GM21825 (cell line): ENCODE measurements around the gene CPNE8.

Experiments used
- ATAC-seq: cut with Tn5 transposase; IDR thresholded peaks from one replicate; pipeline ENCODE4 v1.9.1; 2021; ENCODE audit warnings: mild to moderate bottlenecking, moderate library complexity; ENCODE audit not compliant: unreplicated experiment

CPNE8 gene

DNA sequence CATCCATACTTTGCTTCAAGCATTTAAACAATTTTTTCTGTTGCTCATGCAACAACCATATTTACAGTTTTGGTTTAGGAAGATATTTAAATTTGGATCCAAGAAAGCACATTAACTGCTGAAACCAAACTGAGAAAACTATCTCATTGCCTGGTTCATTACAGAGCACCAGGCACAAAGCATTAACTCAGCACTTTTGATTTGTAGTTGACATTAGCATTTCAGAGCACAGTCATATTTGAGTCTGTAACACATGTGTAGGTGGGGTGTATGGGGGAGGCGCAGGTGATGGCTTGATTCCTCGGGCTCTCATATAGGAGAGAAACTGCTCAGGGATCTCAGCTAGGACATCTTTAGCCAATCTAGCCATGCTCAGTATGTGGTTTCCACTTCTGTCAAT, 251.7 kb downstream of the CPNE8 start:
- no peak for ATAC-seq

GRCh38 chr12:38648813-38649212, 256.6 kb downstream of the CPNE8 start:
- ATAC-seq = no peak

- ATAC-seq = no peak
Observed at GRCh38 chr12:38646146-38646545, 259.2 kb downstream of the CPNE8 start.

- no peak for ATAC-seq
Observed at GRCh38 chr12:38639625-38640024, 265.8 kb downstream of the CPNE8 start.

- no peak for ATAC-seq
Observed at GRCh38 chr12:38638401-38638800, 267.0 kb downstream of the CPNE8 start.

GRCh38 chr12:38633511-38633910, 271.9 kb downstream of the CPNE8 start:
- no peak for ATAC-seq

DNA sequence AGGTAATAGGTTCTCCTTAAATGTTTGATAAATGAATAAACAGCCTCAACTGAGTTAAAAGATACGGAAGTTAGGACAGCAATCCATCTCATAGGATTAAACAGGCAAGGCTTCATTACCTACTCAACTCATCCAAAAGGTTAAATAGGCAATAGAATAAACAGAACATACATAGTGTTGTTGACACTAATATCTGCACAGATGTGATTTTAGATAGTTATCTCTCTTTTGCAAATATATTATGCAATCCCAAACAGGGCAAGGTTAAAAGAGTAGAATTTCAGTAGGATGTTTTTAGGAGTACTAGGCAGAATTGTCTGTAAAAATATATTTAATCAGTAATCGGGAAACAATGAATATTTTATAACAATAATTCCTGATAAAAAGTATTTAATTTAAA, 276.3 kb downstream of the CPNE8 start:
- no peak for ATAC-seq

- ATAC-seq = no peak
Observed at GRCh38 chr12:38628288-38628687, 277.1 kb downstream of the CPNE8 start.

GRCh38 chr12:38625306-38625705, 280.1 kb downstream of the CPNE8 start:
- no peak for ATAC-seq

GRCh38 chr12:38614171-38614570, 291.2 kb downstream of the CPNE8 start:
- ATAC-seq = no peak

DNA sequence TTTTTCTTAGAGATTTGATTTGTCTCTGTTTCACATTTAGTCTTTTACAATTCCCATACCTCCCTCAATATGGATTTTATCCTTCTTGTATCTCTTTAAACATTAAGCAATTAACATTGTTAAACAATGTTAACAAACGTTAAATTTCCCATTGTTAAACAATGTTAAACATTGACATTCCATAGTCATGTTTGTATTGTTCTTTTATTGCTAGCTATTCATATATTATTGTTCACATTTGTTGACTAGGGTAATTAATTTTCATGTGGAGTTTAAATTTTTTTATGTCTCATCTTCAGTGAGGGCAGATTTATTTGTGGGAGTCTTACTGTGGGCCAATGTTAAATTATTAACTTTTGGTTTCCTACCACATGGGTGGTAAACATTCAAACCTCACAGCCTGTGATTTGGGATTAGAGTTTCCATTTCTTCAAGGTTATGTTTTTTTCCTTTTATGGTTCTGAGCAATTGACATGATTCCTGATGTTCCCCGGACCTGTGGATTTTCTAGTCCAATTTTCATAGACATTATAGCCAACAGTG, 294.5 kb downstream of the CPNE8 start:
- no peak for ATAC-seq

DNA sequence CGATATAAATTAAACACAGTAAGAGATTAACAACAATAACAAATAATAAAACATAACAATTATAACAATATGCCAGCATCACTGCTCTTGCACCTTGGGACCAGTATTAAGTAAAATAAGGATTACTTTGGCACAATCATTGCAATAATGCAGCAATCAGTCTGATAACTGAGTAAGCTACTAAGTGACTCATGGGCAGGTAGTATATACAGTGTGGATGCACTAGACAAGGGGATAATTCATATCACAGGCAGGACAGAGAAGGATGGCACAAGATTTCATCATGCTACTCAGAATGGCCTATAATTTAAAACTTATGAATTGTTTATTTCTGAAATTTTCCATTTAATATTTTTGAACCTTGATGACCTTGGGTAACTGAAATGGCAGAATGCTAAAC, 298.1 kb downstream of the CPNE8 start:
- ATAC-seq = no peak
